ENCODE measurements around the gene KIF9.
A peak's percentile ranks its signal among the peaks of the same experiment; 100 is the strongest.
"Not testable (repeated sequence)": the region's sequence is repeated elsewhere in the genome, so short reads cannot be mapped to it uniquely, and the experiment has no call there.

Gene KIF9

DNA sequence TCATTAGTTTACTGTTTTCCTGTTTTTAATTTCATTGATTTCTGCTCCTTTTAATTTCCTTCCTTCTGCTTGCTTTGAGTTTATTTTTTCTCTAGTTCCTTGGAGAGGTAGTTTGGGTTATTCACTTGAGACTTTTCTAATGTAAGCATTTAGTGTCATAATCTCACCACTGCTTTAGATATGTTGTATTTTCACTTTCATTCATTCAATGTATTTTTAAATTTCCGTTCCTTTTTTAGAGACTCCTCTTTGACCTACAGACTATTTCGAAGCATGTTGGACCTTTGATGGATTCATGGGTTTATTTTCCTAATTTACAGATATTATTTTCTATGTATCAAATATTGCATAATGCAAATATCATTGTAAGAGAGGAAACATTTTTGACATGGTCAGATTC lies 23.4 kb upstream of the KIF9 start:
- in situ Hi-C loops (cut with HindIII; ENCODE audit: low pct_unique_long_range_greater_than_20kb, low sequenced_read_pairs): no loop called here
- TF ChIP-seq JUND (IDR thresholded peaks at IDR 0.05; ENCODE audit: low read depth): no peak
- DNase-seq (ENCODE audit: low read depth in 1 of 2, low spot score in 1 of 2): no peak

DNA sequence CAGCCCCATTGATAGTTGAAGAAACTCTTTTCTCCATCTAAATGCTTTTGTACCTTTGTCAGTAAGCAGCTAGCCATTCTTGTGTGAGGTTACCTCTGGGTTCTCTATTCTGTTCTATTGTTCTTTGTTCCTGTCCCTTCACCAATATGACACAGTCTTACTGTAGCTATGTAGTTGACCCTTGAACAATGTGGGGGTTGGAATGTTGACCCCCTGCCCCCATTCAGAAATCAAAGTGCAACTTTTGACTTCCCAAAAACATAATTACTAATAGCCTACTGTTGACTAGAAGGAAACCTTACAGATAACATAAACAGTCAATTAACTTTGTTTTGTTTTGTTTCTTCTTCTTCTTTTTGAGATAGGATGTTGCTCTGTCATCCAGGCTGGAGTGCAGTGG lies 18.9 kb upstream of the KIF9 start:
- TF ChIP-seq JUND (IDR thresholded peaks at IDR 0.05; ENCODE audit: low read depth): no peak
- in situ Hi-C loops (cut with HindIII; ENCODE audit: low pct_unique_long_range_greater_than_20kb, low sequenced_read_pairs): no loop called here
- DNase-seq (ENCODE audit: low read depth in 1 of 2, low spot score in 1 of 2): no peak

DNA sequence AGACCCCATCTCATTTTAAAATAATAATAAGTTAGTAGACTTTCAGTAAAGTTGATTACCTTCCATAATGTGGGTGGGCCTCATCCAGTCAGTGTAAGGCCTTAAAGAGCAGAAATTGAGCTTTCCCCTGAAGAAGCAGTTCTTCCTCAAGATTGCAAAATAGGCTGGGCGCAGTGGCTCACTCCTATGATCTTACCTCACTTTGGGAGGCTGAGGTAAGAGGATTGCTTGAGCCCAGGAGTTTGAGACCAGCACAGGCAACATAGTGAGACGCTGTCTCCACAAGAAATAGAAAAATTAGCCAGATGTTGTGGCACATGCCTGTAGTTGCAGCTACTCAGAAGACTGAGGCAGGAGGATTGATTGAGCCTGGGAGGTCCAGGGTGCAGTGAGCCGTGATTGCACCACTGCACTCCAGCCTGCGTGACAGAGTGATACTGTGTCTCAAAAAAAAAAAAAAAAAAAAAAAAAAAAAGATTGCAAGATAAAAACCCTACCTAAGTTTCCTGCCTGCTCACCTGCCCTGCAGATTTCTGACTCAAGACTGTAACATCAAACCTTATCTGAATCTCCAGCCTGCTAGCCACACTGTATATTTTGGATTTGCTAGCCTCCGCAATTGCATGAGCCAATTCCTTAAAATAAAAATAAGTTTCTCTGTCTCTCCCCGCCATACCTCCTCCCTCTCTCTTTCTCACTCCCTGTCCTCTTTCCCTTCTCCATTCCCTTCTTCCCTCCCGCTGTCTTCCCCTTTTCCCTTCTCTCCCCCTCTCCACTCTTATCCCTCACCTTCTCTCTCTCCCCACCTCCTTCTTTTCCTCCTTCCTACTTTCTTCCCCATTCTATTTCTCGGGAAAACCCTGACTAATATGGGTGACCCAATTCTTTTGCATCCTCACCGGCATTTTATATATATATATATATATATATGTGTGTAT lies 17.1 kb upstream of the KIF9 start:
- TF ChIP-seq JUND (IDR thresholded peaks at IDR 0.05; ENCODE audit: low read depth): no peak
- DNase-seq (ENCODE audit: low read depth in 1 of 2, low spot score in 1 of 2): no peak
- in situ Hi-C loops (cut with HindIII; ENCODE audit: low pct_unique_long_range_greater_than_20kb, low sequenced_read_pairs): no loop called here

DNA sequence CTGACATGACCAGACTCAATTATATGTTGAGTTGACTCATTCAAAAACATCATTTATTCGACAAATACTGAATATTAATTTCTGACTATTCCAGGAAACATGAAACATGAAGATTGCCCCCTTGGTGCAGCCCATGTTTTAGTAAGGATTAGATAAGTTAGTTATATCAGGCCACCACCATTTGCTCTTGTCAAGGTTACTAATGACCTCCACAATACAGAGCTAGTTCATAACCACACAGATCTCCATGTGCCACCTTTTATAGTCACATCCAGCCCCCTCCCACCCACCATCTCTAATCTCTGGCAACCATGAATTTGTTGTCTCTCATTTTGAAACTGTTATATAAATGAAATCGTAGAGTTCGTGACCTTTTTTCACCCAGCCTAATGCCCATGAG lies 15.8 kb upstream of the KIF9 start:
- in situ Hi-C loops (cut with HindIII; ENCODE audit: low pct_unique_long_range_greater_than_20kb, low sequenced_read_pairs): no loop called here
- TF ChIP-seq JUND (IDR thresholded peaks at IDR 0.05; ENCODE audit: low read depth): no peak

DNA sequence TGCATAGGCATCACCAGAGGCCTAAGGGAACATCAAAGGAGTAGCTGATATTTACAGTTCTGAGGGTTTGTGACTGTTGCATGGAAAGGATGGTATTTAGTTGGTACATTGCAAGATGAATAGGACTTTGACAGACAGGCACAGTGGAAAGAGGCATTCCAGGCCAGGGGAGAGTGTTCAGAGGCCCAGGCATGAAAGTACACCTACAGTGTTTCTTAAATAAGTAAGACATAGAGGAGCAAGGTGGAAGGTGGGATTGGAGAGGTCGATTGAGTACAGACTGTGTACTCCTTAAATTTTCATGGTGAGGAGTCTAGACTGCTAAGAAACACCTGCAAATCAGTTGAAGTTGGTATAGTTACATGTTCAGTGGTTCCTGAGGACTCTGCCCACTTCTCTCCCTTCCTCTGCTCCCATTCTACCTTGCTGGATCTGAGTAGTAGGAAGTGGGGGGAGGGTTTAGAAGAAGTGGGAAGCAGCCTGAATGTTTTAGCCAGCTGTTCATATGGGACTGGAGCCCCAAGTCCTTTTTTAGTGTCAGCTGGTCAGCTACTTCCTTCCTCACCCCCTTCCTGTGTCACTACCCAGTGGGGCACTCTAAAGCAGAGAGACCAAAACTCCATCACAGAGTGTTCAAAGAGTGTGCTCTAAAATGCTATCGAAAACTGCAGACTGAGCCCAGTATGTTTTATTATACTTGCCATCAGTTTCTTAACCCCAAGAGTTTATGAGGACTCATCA lies 14.1 kb upstream of the KIF9 start:
- in situ Hi-C loops (cut with HindIII; ENCODE audit: low pct_unique_long_range_greater_than_20kb, low sequenced_read_pairs): no loop called here
- TF ChIP-seq JUND (IDR thresholded peaks at IDR 0.05; ENCODE audit: low read depth): no peak
- DNase-seq (ENCODE audit: low read depth in 1 of 2, low spot score in 1 of 2): no peak

More for the DNA sequence above, 15.8 kb upstream of the KIF9 start:
- DNase-seq (ENCODE audit: low read depth in 1 of 2, low spot score in 1 of 2): no peak

DNA sequence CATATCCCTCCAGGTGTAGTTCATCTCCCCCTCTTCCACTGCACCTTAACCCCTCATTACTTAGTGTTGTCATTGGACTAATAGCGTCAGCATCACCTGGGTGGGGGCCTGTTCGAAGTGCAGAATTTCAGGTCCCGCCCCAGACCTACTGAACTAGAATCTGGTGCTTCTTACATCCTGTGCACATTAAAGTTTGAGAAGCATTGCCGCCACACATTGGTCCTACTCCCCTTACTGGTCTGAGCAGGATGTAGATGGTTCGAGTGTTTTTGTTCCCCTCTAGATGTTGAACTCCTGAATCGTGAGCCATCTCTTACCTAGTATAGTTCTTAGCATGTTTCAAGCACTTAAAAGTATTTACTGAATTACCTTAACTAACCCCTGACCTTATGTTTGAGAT lies 13.4 kb upstream of the KIF9 start:
- in situ Hi-C loops (cut with HindIII; ENCODE audit: low pct_unique_long_range_greater_than_20kb, low sequenced_read_pairs): no loop called here
- DNase-seq (ENCODE audit: low read depth in 1 of 2, low spot score in 1 of 2): no peak
- TF ChIP-seq JUND (IDR thresholded peaks at IDR 0.05; ENCODE audit: low read depth): no peak

DNA sequence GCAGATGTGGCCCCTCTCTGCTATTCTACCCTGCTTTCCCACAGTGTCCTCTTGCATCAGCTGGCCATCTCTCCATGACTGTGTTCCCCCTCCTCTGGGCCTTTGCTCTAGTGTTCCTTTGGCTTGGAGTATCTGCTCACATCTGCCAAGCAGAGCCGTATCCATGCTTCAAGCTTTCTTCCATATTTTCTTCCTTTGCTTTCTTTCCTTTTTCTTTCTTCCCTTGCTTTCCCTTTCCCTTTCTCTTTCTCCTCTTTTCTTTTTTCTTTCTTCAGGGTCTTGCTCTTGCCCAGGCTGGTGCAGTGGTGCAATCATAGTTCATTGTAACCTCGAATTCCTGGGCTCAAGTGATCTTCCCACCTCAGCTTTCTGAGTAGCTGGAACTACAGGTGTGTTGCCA lies 12.7 kb upstream of the KIF9 start:
- TF ChIP-seq JUND (IDR thresholded peaks at IDR 0.05; ENCODE audit: low read depth): no peak
- no peak for DNase-seq (ENCODE audit: low read depth in 1 of 2, low spot score in 1 of 2)
- in situ Hi-C loops (cut with HindIII; ENCODE audit: low pct_unique_long_range_greater_than_20kb, low sequenced_read_pairs): no loop called here

DNA sequence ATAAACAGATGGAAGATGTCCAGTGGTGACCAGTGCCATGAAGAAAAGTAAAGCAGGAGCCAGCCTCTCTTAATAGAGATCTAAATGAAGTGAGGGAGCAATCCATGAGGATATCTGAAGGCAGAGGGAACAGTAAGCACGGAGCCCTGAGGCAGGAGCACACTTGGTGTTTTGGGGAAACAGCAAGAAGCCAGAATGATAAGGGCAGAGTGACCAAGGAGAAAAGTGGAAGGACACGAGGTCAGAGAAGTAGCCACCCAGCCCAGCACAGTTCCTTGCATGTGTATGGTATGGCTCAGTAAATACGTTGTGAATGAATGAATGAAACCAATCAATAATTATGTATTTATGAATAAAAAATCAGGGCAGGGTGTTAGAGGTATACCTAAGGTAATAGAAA lies 11.8 kb upstream of the KIF9 start:
- no peak for DNase-seq (ENCODE audit: low read depth in 1 of 2, low spot score in 1 of 2)
- no peak for TF ChIP-seq JUND (IDR thresholded peaks at IDR 0.05; ENCODE audit: low read depth)
- in situ Hi-C loops (cut with HindIII; ENCODE audit: low pct_unique_long_range_greater_than_20kb, low sequenced_read_pairs): no loop called here

DNA sequence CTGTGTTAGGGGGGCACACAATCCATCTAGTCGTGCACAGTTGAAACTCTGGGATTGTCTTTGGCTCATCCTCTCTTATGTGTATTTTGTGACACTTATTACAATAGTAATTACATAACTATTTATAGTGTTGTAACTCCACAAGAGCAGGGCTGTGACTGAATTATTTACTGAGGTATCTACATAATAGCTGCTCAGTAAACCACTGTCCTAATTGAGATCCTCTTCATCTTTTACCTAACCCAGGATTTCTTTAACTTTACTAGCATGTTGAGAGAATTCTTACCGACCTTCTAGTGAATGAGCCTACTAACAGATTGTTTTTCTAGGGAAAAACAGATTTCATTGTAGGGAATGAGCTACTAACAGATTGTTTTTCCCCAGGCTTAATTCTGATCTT lies 11.2 kb upstream of the KIF9 start:
- in situ Hi-C loops (cut with HindIII; ENCODE audit: low pct_unique_long_range_greater_than_20kb, low sequenced_read_pairs): no loop called here
- no peak for DNase-seq (ENCODE audit: low read depth in 1 of 2, low spot score in 1 of 2)
- no peak for TF ChIP-seq JUND (IDR thresholded peaks at IDR 0.05; ENCODE audit: low read depth)

DNA sequence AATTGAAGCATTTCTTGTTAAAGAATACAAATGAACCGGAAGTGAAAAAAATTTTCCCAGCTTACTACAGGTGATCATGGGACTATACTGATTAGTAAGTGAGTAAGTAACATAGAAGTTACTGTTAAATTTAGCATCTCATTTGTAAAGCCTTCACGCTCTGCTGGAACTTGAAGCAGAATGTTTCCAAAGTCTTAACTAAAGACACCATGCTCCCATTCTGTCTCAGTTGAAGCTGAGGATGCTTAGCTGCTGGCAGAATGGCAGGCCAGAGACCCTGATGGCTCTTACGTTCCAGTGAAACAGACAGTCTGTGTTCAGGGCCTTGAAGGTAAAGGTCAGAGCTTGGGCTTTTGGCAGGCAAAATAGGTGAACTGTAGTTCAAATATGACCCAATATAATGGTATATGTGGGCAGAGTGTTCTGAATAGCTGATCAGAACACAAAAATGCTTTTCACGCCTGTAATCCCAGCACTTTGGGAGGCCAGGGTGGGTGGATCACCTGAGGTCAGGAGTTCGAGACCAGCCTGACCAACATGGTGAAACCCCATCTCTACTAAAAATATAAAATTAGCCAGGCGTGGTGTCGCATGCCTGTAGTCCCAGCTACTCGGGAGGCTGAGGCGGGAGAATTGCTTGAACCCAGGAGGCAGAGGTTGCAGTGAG lies 9.3 kb upstream of the KIF9 start:
- DNase-seq (ENCODE audit: low read depth in 1 of 2, low spot score in 1 of 2); in situ Hi-C loops (cut with HindIII; ENCODE audit: low pct_unique_long_range_greater_than_20kb, low sequenced_read_pairs): not testable (repeated sequence)

DNA sequence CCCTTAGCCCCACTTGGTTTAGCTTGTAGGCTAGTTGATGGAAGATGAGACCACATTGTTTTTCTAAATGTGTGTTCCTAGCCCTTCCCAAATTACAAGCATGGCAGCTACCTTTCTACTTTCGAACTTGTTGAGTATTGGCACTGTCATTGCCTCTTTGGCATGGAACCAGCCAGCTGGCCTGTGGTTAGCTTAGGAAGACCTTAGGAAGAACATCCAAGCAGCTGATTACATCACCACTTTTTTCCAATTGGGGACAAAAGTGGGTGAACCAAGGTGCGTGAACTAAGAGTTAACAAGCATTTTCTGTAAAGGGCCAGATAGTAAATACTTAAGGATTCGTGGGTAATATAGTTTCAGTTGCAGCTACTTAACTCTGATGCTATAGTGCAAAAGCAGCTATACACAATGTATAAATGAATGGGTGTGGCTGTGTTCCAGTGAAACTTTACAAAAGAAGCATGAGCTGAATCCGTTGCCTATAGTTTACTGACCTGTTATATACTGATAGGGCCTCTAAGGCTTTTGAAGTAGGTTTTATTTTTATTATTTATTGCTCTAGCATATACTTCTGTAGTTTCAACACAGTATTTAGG lies 8.7 kb upstream of the KIF9 start:
- in situ Hi-C loops (cut with HindIII; ENCODE audit: low pct_unique_long_range_greater_than_20kb, low sequenced_read_pairs): no loop called here
- DNase-seq (ENCODE audit: low read depth in 1 of 2, low spot score in 1 of 2): peak in 1 of 2 experiments; percentile 27
- TF ChIP-seq JUND (IDR thresholded peaks at IDR 0.05; ENCODE audit: low read depth): no peak
